Measurements from ENCODE around the gene N4BP2.

N4BP2 gene

GRCh38 chr4:40173470-40173875 is 116.8 kb downstream of the N4BP2 start:
- peaks cover 3% of the 10 kb centered on the region for H3K4me1 ChIP-seq (ENCODE audit: control insufficient read depth, insufficient read depth, low read length)
- WGBS, 2 experiments = 85 to 91% methylated on average over 4 of the region's 4 CpGs
- H3K27me3 ChIP-seq (ENCODE audit: control insufficient read depth, insufficient read depth, low read length, poor library complexity, severe bottlenecking) = no peaks in the 10 kb centered on the region
- no peaks in the 10 kb centered on the region for H3K36me3 ChIP-seq (ENCODE audit: control insufficient read depth, insufficient read depth, low read length)
- no peak overlapping the region for H3K4me3 ChIP-seq (ENCODE audit: insufficient read depth, low read depth, low read length)
- no peaks in the 10 kb centered on the region for H3K9me3 ChIP-seq (ENCODE audit: control insufficient read depth, low read length)
- H3K27ac ChIP-seq (ENCODE audit: insufficient read depth, low read depth, low read length, poor library complexity, severe bottlenecking) = no peak overlapping the region

- Histone ChIP-seq H3K27me3 (ENCODE audit: control insufficient read depth, insufficient read depth, low read length, poor library complexity, severe bottlenecking) (no peaks in the 10 kb centered on the region), H3K9me3 (ENCODE audit: control insufficient read depth, low read length) (no peaks in the 10 kb centered on the region), H3K36me3 (ENCODE audit: control insufficient read depth, insufficient read depth, low read length) (no peaks in the 10 kb centered on the region), H3K27ac (ENCODE audit: insufficient read depth, low read depth, low read length, poor library complexity, severe bottlenecking) (no peak overlapping the region), H3K4me1 (ENCODE audit: control insufficient read depth, insufficient read depth, low read length) (peaks cover 3% of the 10 kb centered on the region), H3K4me3 (ENCODE audit: insufficient read depth, low read depth, low read length) (no peak overlapping the region)
- WGBS, 2 experiments = 64 to 65% methylated on average over 10 of the region's 10 CpGs
Observed at GRCh38 chr4:40176602-40177001, 120.0 kb downstream of the N4BP2 start.

DNA sequence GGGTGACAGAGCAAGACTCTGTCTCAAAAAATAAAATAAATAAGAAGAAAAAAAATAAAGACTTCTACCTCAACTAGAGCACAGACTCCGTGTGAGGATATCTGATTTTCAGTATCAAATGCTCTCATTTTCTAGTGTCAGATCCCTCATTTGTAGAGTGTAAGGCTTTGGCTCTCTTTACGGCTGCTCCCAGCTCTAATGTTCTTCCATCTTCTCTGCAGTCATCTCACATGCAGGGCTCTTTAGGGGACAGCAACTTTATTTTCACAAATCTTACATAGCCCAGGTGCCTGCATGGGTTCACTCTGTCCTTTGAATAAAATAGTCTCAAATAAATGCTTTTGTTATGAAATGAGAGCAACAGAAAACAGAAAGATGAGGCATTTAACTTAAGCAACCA is 120.9 kb downstream of the N4BP2 start:
- peaks cover 3% of the 10 kb centered on the region for H3K4me1 ChIP-seq (ENCODE audit: control insufficient read depth, insufficient read depth, low read length)
- H3K9me3 ChIP-seq (ENCODE audit: control insufficient read depth, low read length) = no peaks in the 10 kb centered on the region
- H3K27ac ChIP-seq (ENCODE audit: insufficient read depth, low read depth, low read length, poor library complexity, severe bottlenecking) = no peak overlapping the region
- H3K36me3 ChIP-seq (ENCODE audit: control insufficient read depth, insufficient read depth, low read length) = no peaks in the 10 kb centered on the region
- no peaks in the 10 kb centered on the region for H3K27me3 ChIP-seq (ENCODE audit: control insufficient read depth, insufficient read depth, low read length, poor library complexity, severe bottlenecking)
- H3K4me3 ChIP-seq (ENCODE audit: insufficient read depth, low read depth, low read length) = no peak overlapping the region
- WGBS, 2 experiments = 91 to 98% methylated on average over 2 of the region's 2 CpGs

- no peak overlapping the region for H3K27ac ChIP-seq (ENCODE audit: insufficient read depth, low read depth, low read length, poor library complexity, severe bottlenecking)
- no peaks in the 10 kb centered on the region for H3K9me3 ChIP-seq (ENCODE audit: control insufficient read depth, low read length)
- no peak overlapping the region for H3K4me3 ChIP-seq (ENCODE audit: insufficient read depth, low read depth, low read length)
- peaks cover 3% of the 10 kb centered on the region for H3K4me1 ChIP-seq (ENCODE audit: control insufficient read depth, insufficient read depth, low read length)
- no peaks in the 10 kb centered on the region for H3K27me3 ChIP-seq (ENCODE audit: control insufficient read depth, insufficient read depth, low read length, poor library complexity, severe bottlenecking)
- H3K36me3 ChIP-seq (ENCODE audit: control insufficient read depth, insufficient read depth, low read length) = no peaks in the 10 kb centered on the region
- 87 to 88% methylated on average over 5 of the region's 5 CpGs for WGBS, 2 experiments
Observed at GRCh38 chr4:40178672-40179071, 122.0 kb downstream of the N4BP2 start.

DNA sequence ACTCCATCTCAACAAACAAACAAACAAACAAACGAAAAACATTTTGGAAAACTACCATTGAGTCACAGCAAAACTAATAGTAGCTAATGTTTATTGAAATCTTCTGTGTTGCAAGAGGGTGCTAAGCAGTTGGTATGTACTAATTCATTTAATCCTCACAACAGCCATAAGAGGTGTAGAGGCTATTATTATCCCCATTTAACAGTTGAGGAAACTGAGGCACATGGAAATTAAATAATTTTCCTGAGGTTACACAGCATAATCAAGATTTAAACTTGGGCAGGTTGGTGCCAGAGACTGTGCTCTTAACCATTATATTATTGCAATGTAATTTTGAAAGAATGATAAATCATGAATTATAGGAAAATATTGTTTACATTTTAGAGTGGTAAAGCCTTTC is 122.7 kb downstream of the N4BP2 start:
- no peaks in the 10 kb centered on the region for H3K9me3 ChIP-seq (ENCODE audit: control insufficient read depth, low read length)
- no peaks in the 10 kb centered on the region for H3K36me3 ChIP-seq (ENCODE audit: control insufficient read depth, insufficient read depth, low read length)
- H3K4me3 ChIP-seq (ENCODE audit: insufficient read depth, low read depth, low read length) = no peak overlapping the region
- H3K27ac ChIP-seq (ENCODE audit: insufficient read depth, low read depth, low read length, poor library complexity, severe bottlenecking) = no peak overlapping the region
- peaks cover 3% of the 10 kb centered on the region for H3K4me1 ChIP-seq (ENCODE audit: control insufficient read depth, insufficient read depth, low read length)
- H3K27me3 ChIP-seq (ENCODE audit: control insufficient read depth, insufficient read depth, low read length, poor library complexity, severe bottlenecking) = no peaks in the 10 kb centered on the region
- WGBS, 2 experiments = 83% methylated on average over 1 of the region's 1 CpG

DNA sequence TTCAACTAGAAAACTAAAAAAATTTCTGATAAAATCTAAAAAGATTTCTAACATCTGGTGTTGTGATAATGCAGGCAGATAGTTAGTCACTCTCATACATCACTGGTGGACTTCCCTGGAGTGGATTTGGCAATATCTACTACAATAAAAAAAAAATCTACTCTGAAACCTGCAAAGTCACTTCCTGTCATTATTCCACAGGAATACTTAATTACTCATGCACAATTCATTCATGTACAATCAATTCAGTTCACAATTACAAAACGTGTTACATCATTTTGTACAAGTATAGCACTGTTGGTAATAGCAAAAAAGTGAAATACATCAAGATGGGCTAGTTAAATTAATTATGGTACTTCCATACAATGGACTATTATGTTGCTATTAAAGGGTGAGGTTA is 123.7 kb downstream of the N4BP2 start:
- Histone ChIP-seq H3K27ac (ENCODE audit: insufficient read depth, low read depth, low read length, poor library complexity, severe bottlenecking) (no peak overlapping the region), H3K27me3 (ENCODE audit: control insufficient read depth, insufficient read depth, low read length, poor library complexity, severe bottlenecking) (no peaks in the 10 kb centered on the region), H3K4me1 (ENCODE audit: control insufficient read depth, insufficient read depth, low read length) (peaks cover 3% of the 10 kb centered on the region), H3K9me3 (ENCODE audit: control insufficient read depth, low read length) (no peaks in the 10 kb centered on the region), H3K36me3 (ENCODE audit: control insufficient read depth, insufficient read depth, low read length) (no peaks in the 10 kb centered on the region), H3K4me3 (ENCODE audit: insufficient read depth, low read depth, low read length) (no peak overlapping the region)
- WGBS, 2 experiments = 86% methylated on average over 1 of the region's 1 CpG; no CpG with 5 or more reads in 1 of the 2 experiments

DNA sequence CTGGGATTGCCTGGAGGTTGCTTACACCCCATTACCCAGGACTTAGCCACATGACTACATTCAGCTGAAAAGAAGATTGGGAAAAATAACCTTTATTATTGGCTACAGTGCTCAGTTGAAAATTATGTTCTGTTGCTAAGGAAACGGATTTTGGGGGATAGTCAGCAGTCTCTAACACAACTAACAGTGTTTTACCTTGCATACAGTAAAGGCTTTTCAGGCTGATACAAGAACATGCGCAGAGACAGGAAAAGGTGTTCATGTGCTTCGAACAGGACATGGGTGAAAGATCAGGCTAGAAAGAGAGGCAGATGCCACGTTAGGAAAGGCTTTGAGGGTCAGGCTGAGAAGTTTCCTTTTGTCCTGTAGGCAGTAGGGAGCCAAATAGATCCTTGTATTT is 125.4 kb downstream of the N4BP2 start:
- Histone ChIP-seq H3K4me3 (ENCODE audit: insufficient read depth, low read depth, low read length) (no peak overlapping the region), H3K36me3 (ENCODE audit: control insufficient read depth, insufficient read depth, low read length) (no peaks in the 10 kb centered on the region), H3K27ac (ENCODE audit: insufficient read depth, low read depth, low read length, poor library complexity, severe bottlenecking) (no peak overlapping the region), H3K4me1 (ENCODE audit: control insufficient read depth, insufficient read depth, low read length) (peaks cover under 1% of the 10 kb centered on the region), H3K27me3 (ENCODE audit: control insufficient read depth, insufficient read depth, low read length, poor library complexity, severe bottlenecking) (no peaks in the 10 kb centered on the region), H3K9me3 (ENCODE audit: control insufficient read depth, low read length) (no peaks in the 10 kb centered on the region)
- 82 to 83% methylated on average over 4 of the region's 4 CpGs for WGBS, 2 experiments

DNA sequence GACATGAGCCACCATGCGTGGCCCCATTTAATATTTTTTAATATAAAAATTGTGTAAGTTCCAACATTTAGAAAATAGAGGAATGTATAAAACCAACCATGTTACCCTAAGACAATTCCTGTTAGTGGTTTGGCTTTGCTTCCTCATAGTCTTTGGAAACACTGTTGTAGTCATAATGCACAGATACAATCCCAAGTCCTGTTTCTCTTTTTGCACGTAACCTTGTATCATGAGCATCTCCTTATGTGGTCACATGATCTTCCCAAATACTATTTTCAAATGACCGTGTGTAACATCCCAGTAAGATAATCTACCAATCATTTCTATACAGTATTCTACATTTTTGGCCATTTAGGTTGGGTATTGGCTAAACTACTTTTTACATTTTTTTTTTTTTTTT is 126.3 kb downstream of the N4BP2 start:
- no peak overlapping the region for H3K27ac ChIP-seq (ENCODE audit: insufficient read depth, low read depth, low read length, poor library complexity, severe bottlenecking)
- H3K4me1 ChIP-seq (ENCODE audit: control insufficient read depth, insufficient read depth, low read length) = no peaks in the 10 kb centered on the region
- H3K9me3 ChIP-seq (ENCODE audit: control insufficient read depth, low read length) = no peaks in the 10 kb centered on the region
- H3K27me3 ChIP-seq (ENCODE audit: control insufficient read depth, insufficient read depth, low read length, poor library complexity, severe bottlenecking) = no peaks in the 10 kb centered on the region
- no peak overlapping the region for H3K4me3 ChIP-seq (ENCODE audit: insufficient read depth, low read depth, low read length)
- 92 to 95% methylated on average over 2 of the region's 3 CpGs for WGBS, 2 experiments
- H3K36me3 ChIP-seq (ENCODE audit: control insufficient read depth, insufficient read depth, low read length) = no peaks in the 10 kb centered on the region

GRCh38 chr4:40183615-40184411 is 127.2 kb downstream of the N4BP2 start:
- H3K27me3 ChIP-seq (ENCODE audit: control insufficient read depth, insufficient read depth, low read length, poor library complexity, severe bottlenecking) = no peaks in the 10 kb centered on the region
- no peaks in the 10 kb centered on the region for H3K36me3 ChIP-seq (ENCODE audit: control insufficient read depth, insufficient read depth, low read length)
- H3K4me3 ChIP-seq (ENCODE audit: insufficient read depth, low read depth, low read length) = no peak overlapping the region
- 94 to 95% methylated on average over 11 to 12 of the region's 12 CpGs for WGBS, 2 experiments
- H3K4me1 ChIP-seq (ENCODE audit: control insufficient read depth, insufficient read depth, low read length) = no peaks in the 10 kb centered on the region
- H3K27ac ChIP-seq (ENCODE audit: insufficient read depth, low read depth, low read length, poor library complexity, severe bottlenecking) = no peak overlapping the region
- H3K9me3 ChIP-seq (ENCODE audit: control insufficient read depth, low read length) = no peaks in the 10 kb centered on the region

- no peak overlapping the region for H3K27ac ChIP-seq (ENCODE audit: insufficient read depth, low read depth, low read length, poor library complexity, severe bottlenecking)
- WGBS, 2 experiments = 84 to 86% methylated on average over 5 of the region's 5 CpGs
- H3K9me3 ChIP-seq (ENCODE audit: control insufficient read depth, low read length) = no peaks in the 10 kb centered on the region
- H3K4me3 ChIP-seq (ENCODE audit: insufficient read depth, low read depth, low read length) = no peak overlapping the region
- H3K36me3 ChIP-seq (ENCODE audit: control insufficient read depth, insufficient read depth, low read length) = no peaks in the 10 kb centered on the region
- H3K4me1 ChIP-seq (ENCODE audit: control insufficient read depth, insufficient read depth, low read length) = no peaks in the 10 kb centered on the region
- no peaks in the 10 kb centered on the region for H3K27me3 ChIP-seq (ENCODE audit: control insufficient read depth, insufficient read depth, low read length, poor library complexity, severe bottlenecking)
Observed at GRCh38 chr4:40185830-40186664, 129.4 kb downstream of the N4BP2 start.
